ENCODE measurements around the gene PAF1. TPM values are rescaled to one million over a fixed set of nuclear protein-coding genes. Genes with fewer than 3 reads are reported as not detected.

PAF1 gene
- total RNA-seq, 1 experiment from 2014 or later: 38.0 TPM

GRCh38 chr19:39377373-39378362 is 13.2 kb downstream of the PAF1 start:
- no peak overlapping the region for H3T11ph ChIP-seq (ENCODE audit: low read length)
- H3K27ac ChIP-seq (ENCODE audit: insufficient read length, low read depth, low read length): no peak overlapping the region
- H3K23ac ChIP-seq (ENCODE audit: insufficient read length, low read depth, low read length): no peak overlapping the region
- no peak overlapping the region for H4K8ac ChIP-seq (replicated peaks; ENCODE audit: insufficient read length, low read depth, low read length)
- H2BK5ac ChIP-seq (ENCODE audit: insufficient read length, low read length): no peak overlapping the region
- no peak overlapping the region for H3K4ac ChIP-seq (ENCODE audit: low read depth, low read length)
- no peak overlapping the region for H2BK15ac ChIP-seq (ENCODE audit: low read depth, low read length)
- H2BK12ac ChIP-seq (ENCODE audit: insufficient read length, low read depth, low read length): no peak overlapping the region
- no peak overlapping the region for H3K9ac ChIP-seq (ENCODE audit: extremely low read depth, insufficient read length, low read length)
- no peak for DNase-seq
- H3K14ac ChIP-seq (ENCODE audit: insufficient read depth, low read length): no peak overlapping the region
- no peak overlapping the region for H2AFZ ChIP-seq (ENCODE audit: low read length)
- no peaks in the 10 kb centered on the region for H3K79me2 ChIP-seq (ENCODE audit: insufficient read depth, low read length)
- H4K5ac ChIP-seq (ENCODE audit: insufficient read length, low read depth, low read length): no peak overlapping the region
- H3K4me1 ChIP-seq (ENCODE audit: insufficient read depth, low read length): no peaks in the 10 kb centered on the region
- H3K18ac ChIP-seq (ENCODE audit: insufficient read length, low read depth, low read length): no peak overlapping the region
- H2BK20ac ChIP-seq (ENCODE audit: low read depth, low read length, poor library complexity, severe bottlenecking): no peak overlapping the region
- H3K79me1 ChIP-seq (ENCODE audit: insufficient read depth, low read depth, low read length, poor library complexity, severe bottlenecking): no peaks in the 10 kb centered on the region
- Mint-ChIP-seq H3K9me3 (no peaks in the 10 kb centered on the region), H3K4me1 (no peaks in the 10 kb centered on the region), H3K36me3 (ENCODE audit: insufficient read depth in 1 of 3, low read depth in 3 of 3) (peaks cover 54 to 87% (median 82%) of the 10 kb centered on the region in 3 experiments; a peak in 6 of 7 replicates), H3K4me3 (no peak overlapping the region), H3K27ac (no peak overlapping the region), H3K27me3 (ENCODE audit: low read depth) (no peaks in the 10 kb centered on the region)
- no peak overlapping the region for H3K56ac ChIP-seq (ENCODE audit: insufficient read length, low read depth, low read length)
- H3K9me3 ChIP-seq (ENCODE audit: control insufficient read depth, low read depth, low read length): no peaks in the 10 kb centered on the region
- H3K4me2 ChIP-seq (ENCODE audit: insufficient read depth, insufficient read length, low read length): no peak overlapping the region
- H3K27me3 ChIP-seq (ENCODE audit: insufficient read depth, low read length): no peaks in the 10 kb centered on the region
- H4K20me1 ChIP-seq (ENCODE audit: control insufficient read depth, insufficient read depth, insufficient read length): peaks cover 2% of the 10 kb centered on the region
- H2AK5ac ChIP-seq (ENCODE audit: insufficient read length, low read length): no peak overlapping the region
- H4K91ac ChIP-seq (ENCODE audit: insufficient read length, low read depth, low read length): no peak overlapping the region
- H3K23me2 ChIP-seq (ENCODE audit: insufficient read length, low read depth, low read length, poor library complexity, severe bottlenecking): no peaks in the 10 kb centered on the region
- WGBS (ENCODE audit: extremely low coverage, insufficient read length, low lambda C conversion rate): no CpG with 5 or more reads among the region's 18 CpGs
- H2BK120ac ChIP-seq (ENCODE audit: low read depth, low read length, poor library complexity, severe bottlenecking): no peak overlapping the region
- TF ChIP-seq CTCF (conservative IDR thresholded peaks at IDR 0.05): no peak
